Measurements from ENCODE around the gene CHST11. TPM values are rescaled to one million over a fixed set of nuclear protein-coding genes. Genes with fewer than 3 reads are reported as not detected.

The CHST11 gene
- total RNA-seq, 1 experiment from 2014 or later: 0.25 TPM

DNA sequence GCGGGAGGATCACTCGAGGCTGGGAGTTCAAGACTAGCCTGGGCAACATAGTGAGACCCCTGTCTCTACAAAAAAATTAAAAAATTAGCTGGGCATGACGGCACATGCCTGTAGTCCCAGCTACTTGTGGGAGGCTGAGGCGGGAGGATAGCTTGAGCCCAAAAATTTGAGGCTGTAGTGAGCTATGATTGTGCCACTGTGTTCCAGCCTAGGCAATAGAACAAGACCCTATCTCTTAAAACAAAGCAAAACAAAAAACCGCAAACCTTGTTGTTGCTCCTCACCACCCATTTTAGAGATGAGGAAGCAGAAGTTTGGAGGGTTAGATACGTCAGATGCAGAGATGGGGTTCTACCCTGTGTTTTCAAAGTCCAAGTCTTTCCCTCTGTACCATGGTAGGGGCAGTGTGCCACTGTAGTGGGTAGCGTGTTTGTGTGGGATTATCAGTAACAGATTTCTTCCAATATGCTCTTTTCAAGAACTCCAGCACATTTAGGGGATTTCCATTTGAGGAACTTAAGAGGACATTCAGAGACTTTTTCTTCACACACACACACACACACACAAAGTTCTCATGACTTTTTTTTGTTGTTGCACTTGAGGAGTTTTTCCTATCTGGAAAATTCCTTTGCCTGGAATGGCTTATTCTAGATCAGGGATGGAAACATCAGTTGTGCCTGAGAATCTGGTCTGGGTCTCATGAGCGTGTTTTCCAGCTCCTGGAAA, 186.5 kb downstream of the CHST11 start:
- intact Hi-C loops (cut with micrococcal nuclease; ENCODE audit: unreplicated experiment): no loop called here
- Mint-ChIP-seq H3K4me3 (ENCODE audit: unreplicated experiment) (no peak overlapping the region), H3K9me3 (ENCODE audit: unreplicated experiment) (no peaks in the 10 kb centered on the region), H3K27ac (ENCODE audit: unreplicated experiment) (no peak overlapping the region), H3K27me3 (ENCODE audit: insufficient read depth, unreplicated experiment) (peaks cover 6% of the 10 kb centered on the region), H3K4me1 (ENCODE audit: low read depth, unreplicated experiment) (no peaks in the 10 kb centered on the region), H3K36me3 (ENCODE audit: insufficient read depth, unreplicated experiment) (no peaks in the 10 kb centered on the region)
- TF ChIP-seq, protein P1, sequence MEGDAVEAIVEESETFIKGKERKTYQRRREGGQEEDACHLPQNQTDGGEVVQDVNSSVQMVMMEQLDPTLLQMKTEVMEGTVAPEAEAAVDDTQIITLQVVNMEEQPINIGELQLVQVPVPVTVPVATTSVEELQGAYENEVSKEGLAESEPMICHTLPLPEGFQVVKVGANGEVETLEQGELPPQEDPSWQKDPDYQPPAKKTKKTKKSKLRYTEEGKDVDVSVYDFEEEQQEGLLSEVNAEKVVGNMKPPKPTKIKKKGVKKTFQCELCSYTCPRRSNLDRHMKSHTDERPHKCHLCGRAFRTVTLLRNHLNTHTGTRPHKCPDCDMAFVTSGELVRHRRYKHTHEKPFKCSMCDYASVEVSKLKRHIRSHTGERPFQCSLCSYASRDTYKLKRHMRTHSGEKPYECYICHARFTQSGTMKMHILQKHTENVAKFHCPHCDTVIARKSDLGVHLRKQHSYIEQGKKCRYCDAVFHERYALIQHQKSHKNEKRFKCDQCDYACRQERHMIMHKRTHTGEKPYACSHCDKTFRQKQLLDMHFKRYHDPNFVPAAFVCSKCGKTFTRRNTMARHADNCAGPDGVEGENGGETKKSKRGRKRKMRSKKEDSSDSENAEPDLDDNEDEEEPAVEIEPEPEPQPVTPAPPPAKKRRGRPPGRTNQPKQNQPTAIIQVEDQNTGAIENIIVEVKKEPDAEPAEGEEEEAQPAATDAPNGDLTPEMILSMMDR (IDR thresholded peaks at IDR 0.05; ENCODE audit: insufficient read depth in 1 of 2, low read depth in 1 of 2, low read length in 1 of 2, severe bottlenecking in 1 of 2, unreplicated experiment in 1 of 2): no peak
- Histone ChIP-seq H3K27me3 (replicated peaks; ENCODE audit: control insufficient read depth, insufficient read depth, low read length) (no peaks in the 10 kb centered on the region), H3K36me3 (ENCODE audit: control insufficient read depth, insufficient read depth, low read length) (no peaks in the 10 kb centered on the region; the same call in 1 of the 2 replicates), H3K4me3 (ENCODE audit: low read depth, low read length) (no peak overlapping the region), H3K4me1 (no peaks in the 10 kb centered on the region), H3K9me3 (no peaks in the 10 kb centered on the region)
- no peak for DNase-seq
- POLR2A ChIA-PET: no interaction called here
- no TSS peak for BruUV-seq (replicated peaks)
- CTCF ChIA-PET: no interaction called here

- no peaks in the 10 kb centered on the region; the same call in 1 of the 2 replicates for H3K36me3 ChIP-seq (ENCODE audit: control insufficient read depth, insufficient read depth, low read length)
- BruUV-seq (replicated peaks): no TSS peak
- no peaks in the 10 kb centered on the region for H3K9me3 ChIP-seq
- H3K9me3 Mint-ChIP-seq (ENCODE audit: unreplicated experiment): no peaks in the 10 kb centered on the region
- no peaks in the 10 kb centered on the region for H3K36me3 Mint-ChIP-seq (ENCODE audit: insufficient read depth, unreplicated experiment)
- H3K4me3 Mint-ChIP-seq (ENCODE audit: unreplicated experiment): no peak overlapping the region
- ChIA-PET POLR2A (no interaction called here), CTCF (no interaction called here)
- H3K4me3 ChIP-seq (ENCODE audit: low read depth, low read length): no peak overlapping the region
- no peaks in the 10 kb centered on the region for H3K27me3 ChIP-seq (replicated peaks; ENCODE audit: control insufficient read depth, insufficient read depth, low read length)
- intact Hi-C loops (cut with micrococcal nuclease; ENCODE audit: unreplicated experiment): no loop called here
- no peaks in the 10 kb centered on the region for H3K4me1 Mint-ChIP-seq (ENCODE audit: low read depth, unreplicated experiment)
- peaks cover 6% of the 10 kb centered on the region for H3K27me3 Mint-ChIP-seq (ENCODE audit: insufficient read depth, unreplicated experiment)
- H3K27ac Mint-ChIP-seq (ENCODE audit: unreplicated experiment): no peak overlapping the region
- DNase-seq: no peak
- TF ChIP-seq, protein P1 (IDR thresholded peaks at IDR 0.05; ENCODE audit: insufficient read depth in 1 of 2, low read depth in 1 of 2, low read length in 1 of 2, severe bottlenecking in 1 of 2, unreplicated experiment in 1 of 2): no peak
- no peaks in the 10 kb centered on the region for H3K4me1 ChIP-seq
Measured at GRCh38 chr12:104643819-104644669, 187.3 kb downstream of the CHST11 start.

- BruUV-seq (replicated peaks): no TSS peak
- POLR2A ChIA-PET: no interaction called here
- intact Hi-C loops (cut with micrococcal nuclease; ENCODE audit: unreplicated experiment): no loop called here
Measured at GRCh38 chr12:104648756-104649155, 192.0 kb downstream of the CHST11 start.

More at GRCh38 chr12:104648756-104649155, 192.0 kb downstream of the CHST11 start:
- peaks cover 8% of the 10 kb centered on the region for H3K27me3 Mint-ChIP-seq (ENCODE audit: insufficient read depth, unreplicated experiment)
- no peak for DNase-seq
- H3K4me3 ChIP-seq (ENCODE audit: low read depth, low read length): no peak overlapping the region
- TF ChIP-seq, protein P1 (IDR thresholded peaks at IDR 0.05; ENCODE audit: insufficient read depth in 1 of 2, low read depth in 1 of 2, low read length in 1 of 2, severe bottlenecking in 1 of 2, unreplicated experiment in 1 of 2): no peak
- no peaks in the 10 kb centered on the region for H3K9me3 ChIP-seq
- H3K4me1 ChIP-seq: no peaks in the 10 kb centered on the region
- no peaks in the 10 kb centered on the region for H3K27me3 ChIP-seq (replicated peaks; ENCODE audit: control insufficient read depth, insufficient read depth, low read length)
- H3K9me3 Mint-ChIP-seq (ENCODE audit: unreplicated experiment): peaks cover 6% of the 10 kb centered on the region
- H3K4me1 Mint-ChIP-seq (ENCODE audit: low read depth, unreplicated experiment): no peaks in the 10 kb centered on the region
- no peaks in the 10 kb centered on the region for H3K36me3 Mint-ChIP-seq (ENCODE audit: insufficient read depth, unreplicated experiment)
- H3K4me3 Mint-ChIP-seq (ENCODE audit: unreplicated experiment): no peak overlapping the region
- H3K36me3 ChIP-seq (ENCODE audit: control insufficient read depth, insufficient read depth, low read length): no peaks in the 10 kb centered on the region
- H3K27ac Mint-ChIP-seq (ENCODE audit: unreplicated experiment): no peak overlapping the region
- CTCF ChIA-PET: no interaction called here

All from Caco-2 (cell line).